ENCODE measurements around the gene ELOVL2.

- no peak for TF ChIP-seq POLR2AphosphoS5 (IDR thresholded peaks at IDR 0.05)
- TF ChIP-seq CTCF (IDR thresholded peaks at IDR 0.05) = no peak
These were observed 10.3 kb downstream of the ELOVL2 start for GRCh38 chr6:11033825-11034224.

Data from stomach (tissue), 4 donors.